GM12873 (cell line): ENCODE results near the gene TMSB4X.

ENCODE experiments used
- CTCF ChIP-seq: IDR thresholded peaks from 2 replicates; pipeline ENCODE4 v1.5.1; 2012; ENCODE audit warnings: low read depth, mild to moderate bottlenecking, moderate library complexity, low read length, control low read depth; ENCODE audit not compliant: insufficient read depth; ENCODE audit errors: missing control alignments

The TMSB4X gene

GRCh38 chrX:12985331-12985730 is 10.4 kb downstream of the TMSB4X start:
- no peak for TF ChIP-seq CTCF

GRCh38 chrX:12986164-12986779 is 11.4 kb downstream of the TMSB4X start:
- no peak for TF ChIP-seq CTCF

GRCh38 chrX:12986886-12987285 is 12.0 kb downstream of the TMSB4X start:
- TF ChIP-seq CTCF = no peak

GRCh38 chrX:12987340-12987739 is 12.4 kb downstream of the TMSB4X start:
- no peak for TF ChIP-seq CTCF

- TF ChIP-seq CTCF = no peak
Observed at GRCh38 chrX:12987900-12988594, 13.1 kb downstream of the TMSB4X start.

- no peak for TF ChIP-seq CTCF
Observed at GRCh38 chrX:12988797-12989196, 13.9 kb downstream of the TMSB4X start.

- no peak for TF ChIP-seq CTCF
Observed at GRCh38 chrX:12989461-12989860, 14.6 kb downstream of the TMSB4X start.
